A549 (cell line): ENCODE measurements around the gene SLC24A4.

Experiments used
- BCL3 ChIP-seq: fragments of >200 bp; sonication (Bioruptor Twin); formaldehyde crosslinking; IDR thresholded peaks from 3 replicates; pipeline ENCODE4 v1.6.1; 2016
- CTCF ChIP-seq: fragments of >200 bp; sonication (Bioruptor Twin); formaldehyde crosslinking; IDR thresholded peaks from 3 replicates; pipeline ENCODE4 v1.5.1; 2016
- HOXB5 ChIP-seq: fragments of 250-450 bp; sonication (Bioruptor Pico); IDR thresholded peaks from 2 replicates; pipeline ENCODE4 v1.5.0; 2020; ENCODE audit warnings: mild to moderate bottlenecking, moderate library complexity
- JUNB ChIP-seq: fragments of >200 bp; sonication (Bioruptor Twin); formaldehyde crosslinking; IDR thresholded peaks from 2 replicates; pipeline ENCODE4 v1.6.1; 2016
- POLR2A ChIP-seq: IDR thresholded peaks from 2 replicates; pipeline ENCODE4 v1.6.1; 2012; ENCODE audit warnings: mild to moderate bottlenecking, low read length
- RAD21 ChIP-seq, 2 experiments: fragments of >200 bp in 1 of 2; sonication (Bioruptor Twin) in 1 of 2; formaldehyde crosslinking in 1 of 2; IDR thresholded peaks in 1 of 2; conservative IDR thresholded peaks in 1 of 2; 2 replicates in 1 of 2; 3 replicates in 1 of 2; pipeline ENCODE4 v1.6.1; 2012 to 2018; ENCODE audit warnings: inconsistent platforms in 1 of 2
- RFX5 ChIP-seq: fragments of 450-650 bp; IDR thresholded peaks from 2 replicates; pipeline ENCODE4 v1.7.1; 2014; ENCODE audit warnings: antibody characterized with exemption, mild to moderate bottlenecking, moderate library complexity

DNA sequence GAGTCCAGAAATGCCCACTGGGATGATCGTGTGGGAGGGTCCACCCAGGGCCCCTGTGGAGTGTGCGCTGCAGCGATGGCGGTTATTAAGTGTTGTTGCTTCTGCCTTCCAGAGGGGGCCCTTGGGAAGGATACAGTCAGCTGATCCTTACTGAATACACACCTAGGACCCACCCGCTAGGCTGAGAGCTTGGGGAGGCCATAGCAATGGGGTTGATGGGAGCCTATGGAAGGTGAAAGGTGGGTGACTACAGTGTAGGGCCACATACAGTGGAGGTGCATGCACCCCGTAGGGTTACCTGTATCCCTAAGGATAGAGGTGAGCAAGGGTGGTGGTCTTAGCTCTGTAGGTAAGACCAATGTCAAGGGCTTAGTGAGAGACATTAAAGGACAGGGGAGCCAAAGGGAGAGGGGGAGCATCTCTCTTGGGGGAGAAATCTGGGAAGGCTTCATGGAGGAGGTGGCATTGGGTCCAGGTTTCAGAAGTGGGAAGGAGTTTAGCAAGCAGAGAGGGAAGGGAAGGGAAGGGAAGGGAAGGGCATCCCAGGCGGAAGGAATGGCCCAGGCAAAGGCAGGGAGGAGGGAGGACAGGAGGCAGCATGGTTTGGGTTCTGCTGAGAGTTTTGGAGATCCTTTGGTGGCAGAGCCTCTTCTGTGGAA, 117.5 kb downstream of the SLC24A4 start:
- TF ChIP-seq CTCF (no peak), POLR2A (no peak), RAD21 (conservative IDR thresholded peaks at IDR 0.05 in 1 of 2, IDR thresholded peaks at IDR 0.05 in 1 of 2) (no peak), HOXB5 (CRISPR knock-in tag) (no peak), JUNB (no peak), BCL3 (no peak), RFX5 (no peak)
